Peyer's patch (tissue), 4 donors: Measurements from ENCODE around the gene CYP4Z1. TPM values are rescaled to one million over a fixed set of nuclear protein-coding genes. Genes with fewer than 3 reads are reported as not detected.
A peak's percentile ranks its signal among the peaks of the same experiment; 100 is the strongest.
"Not testable (repeated sequence)": the region's sequence is repeated elsewhere in the genome, so short reads cannot be mapped to it uniquely, and the experiment has no call there.

Experiments
- DNase-seq, 3 donors: peaks; one replicate each; pipeline ENCODE4 v3.0.0-alpha.2; 2017 to 2019
- H3K27ac ChIP-seq, 4 donors: fragments of 200-600 bp; sonication (generic); one replicate each; pipeline ENCODE4 v1.5.1; 2016 to 2019
- H3K27me3 ChIP-seq, 2 donors: fragments of 200-600 bp; sonication (generic); one replicate each; pipeline ENCODE4 v1.5.1; 2019
- H3K36me3 ChIP-seq, 3 donors: fragments of 200-600 bp; sonication (generic); one replicate each; pipeline ENCODE4 v1.5.1; 2016 to 2019
- H3K4me1 ChIP-seq, 4 donors: fragments of 200-600 bp; sonication (generic); one replicate each; pipeline ENCODE4 v1.5.1; 2016 to 2019
- H3K4me3 ChIP-seq, 4 donors: fragments of 200-600 bp; sonication (generic); 1 replicate in 3 of 4; 2 replicates in 1 of 4; pipeline ENCODE4 v1.5.1; 2016 to 2019; ENCODE audit warnings: mild to moderate bottlenecking in 1 of 4
- H3K9me3 ChIP-seq, 4 donors: fragments of 200-600 bp; sonication (generic); one replicate each; pipeline ENCODE4 v1.5.1; 2016 to 2019; ENCODE audit warnings: mild to moderate bottlenecking in 1 of 4
- CTCF ChIP-seq, 6 experiments: fragments of 450-650 bp in 4 of 6; fragments of 200-600 bp in 2 of 6; sonication (generic) in 1 of 6; IDR thresholded peaks; one replicate each; pipeline ENCODE4 v1.5.1; 2017 to 2019; ENCODE audit warnings: antibody characterized with exemption in 6 of 6, mild to moderate bottlenecking in 3 of 6, moderate library complexity in 1 of 6
- POLR2A ChIP-seq, 2 donors: fragments of 450-650 bp; IDR thresholded peaks; one replicate each; pipeline ENCODE4 v1.5.1; 2017; ENCODE audit warnings: antibody characterized with exemption in 2 of 2, mild to moderate bottlenecking in 2 of 2, moderate library complexity in 2 of 2
- total RNA-seq, 4 donors: library from RNA; depleted of rRNA; stranded (reverse); fragments of >200 nt; gene quantifications; one replicate each; pipeline ENCODE4 v1.1.0, GENCODE V29; 2016

CYP4Z1 gene
- total RNA-seq, 4 donors from 2014 or later: 0.94 to 3.3 TPM; not detected in 2

DNA sequence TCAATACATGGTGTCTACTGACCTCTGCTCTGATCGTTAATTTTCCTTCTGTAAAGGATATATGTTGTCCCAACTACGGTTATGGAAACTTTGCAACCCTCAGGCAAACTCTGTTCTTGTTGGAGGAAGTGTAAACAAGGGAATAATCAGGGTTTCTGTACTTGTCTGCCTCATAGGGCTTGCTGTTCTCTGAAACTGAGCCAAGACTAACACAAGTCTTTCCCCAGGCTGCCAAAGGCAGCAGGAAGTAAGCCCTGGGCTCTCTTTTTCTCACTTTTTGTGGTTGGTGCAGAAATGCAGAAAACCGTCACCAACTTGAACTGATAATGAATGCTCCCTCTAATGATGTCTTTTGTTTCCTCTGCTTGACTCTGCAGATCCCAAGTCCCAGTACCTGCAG, 36.0 kb upstream of the CYP4Z1 start:
- no peaks in the 10 kb centered on the region for H3K36me3 ChIP-seq

DNA sequence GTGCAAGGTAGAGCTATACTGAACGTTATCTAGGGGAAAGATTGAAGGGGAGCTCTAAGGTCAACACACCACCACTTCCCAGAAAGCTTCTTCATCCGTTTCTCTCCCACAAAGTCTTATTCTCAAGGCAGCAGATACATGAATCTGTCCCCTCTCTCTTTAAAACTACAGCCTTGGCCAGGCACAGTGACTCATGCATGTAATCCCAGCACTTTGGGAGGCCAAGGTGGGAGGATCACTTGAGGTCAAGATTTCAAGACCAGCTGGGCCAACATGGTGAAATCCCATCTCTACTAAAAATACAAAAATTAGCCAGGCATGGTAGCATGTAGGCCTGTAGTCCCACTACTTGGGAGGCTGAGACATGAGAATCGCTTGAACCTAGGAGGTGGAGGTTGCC, 35.4 kb upstream of the CYP4Z1 start:
- no peaks in the 10 kb centered on the region for H3K36me3 ChIP-seq
- H3K27ac ChIP-seq: no peak overlapping the region
- no peaks in the 10 kb centered on the region for H3K9me3 ChIP-seq
- DNase-seq: no peak
- no peaks in the 10 kb centered on the region for H3K27me3 ChIP-seq
- H3K4me1 ChIP-seq: no peaks in the 10 kb centered on the region
- H3K4me3 ChIP-seq: no peak overlapping the region
- TF ChIP-seq POLR2A (IDR thresholded peaks at IDR 0.05) (no peak), CTCF (IDR thresholded peaks at IDR 0.05) (no peak)

More for the DNA sequence above, 36.0 kb upstream of the CYP4Z1 start:
- TF ChIP-seq POLR2A (IDR thresholded peaks at IDR 0.05) (no peak), CTCF (IDR thresholded peaks at IDR 0.05) (no peak)
- Histone ChIP-seq H3K27ac (no peak overlapping the region), H3K27me3 (no peaks in the 10 kb centered on the region), H3K4me3 (no peak overlapping the region), H3K4me1 (no peaks in the 10 kb centered on the region), H3K9me3 (no peaks in the 10 kb centered on the region)
- DNase-seq: no peak

DNA sequence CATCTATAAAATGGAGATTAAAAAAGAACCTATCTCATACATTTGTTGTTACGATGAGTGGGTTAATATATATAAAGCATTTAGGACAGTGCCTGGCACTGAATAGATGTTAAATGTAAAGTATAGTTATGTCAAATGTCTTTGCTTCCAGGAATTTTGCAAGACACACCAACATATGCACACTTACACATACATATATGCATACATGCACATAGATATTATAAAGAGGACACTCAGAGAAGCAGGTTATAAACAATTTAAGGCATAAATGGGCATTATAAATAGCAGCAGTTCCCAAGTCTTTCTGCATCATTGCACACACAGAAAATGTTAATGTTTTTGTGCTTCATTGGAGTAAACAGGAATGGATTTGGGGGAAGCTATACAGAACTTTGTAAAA, 30.3 kb upstream of the CYP4Z1 start:
- Histone ChIP-seq H3K4me1 (no peaks in the 10 kb centered on the region), H3K27ac (no peak overlapping the region), H3K9me3 (no peaks in the 10 kb centered on the region), H3K4me3 (no peak overlapping the region), H3K36me3 (no peaks in the 10 kb centered on the region), H3K27me3 (no peaks in the 10 kb centered on the region)
- DNase-seq: no peak
- no peak for TF ChIP-seq CTCF (IDR thresholded peaks at IDR 0.05)
- TF ChIP-seq POLR2A (IDR thresholded peaks at IDR 0.05): no peak

DNA sequence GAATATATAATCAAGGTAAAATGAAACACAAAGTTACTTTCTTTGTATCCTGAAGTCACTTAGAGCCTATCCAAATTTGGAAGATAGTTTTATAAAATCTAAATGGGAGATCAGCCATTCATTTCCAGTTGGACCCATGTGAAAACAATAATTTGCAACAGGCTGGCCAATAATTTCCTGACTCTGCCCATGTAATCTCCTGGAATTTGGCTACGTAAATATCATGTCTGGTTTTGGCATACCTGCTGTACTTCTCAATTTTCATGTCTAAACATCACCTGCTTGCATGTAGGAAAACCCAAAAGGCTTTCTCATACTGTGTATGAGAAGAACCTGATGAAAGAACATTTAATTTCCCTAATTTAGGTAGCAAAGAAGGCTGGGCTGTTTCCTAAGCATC, 7.7 kb upstream of the CYP4Z1 start:
- Histone ChIP-seq H3K4me3 (no peak overlapping the region), H3K27ac (no peak overlapping the region), H3K36me3 (no peaks in the 10 kb centered on the region), H3K4me1 (no peaks in the 10 kb centered on the region), H3K27me3 (no peaks in the 10 kb centered on the region), H3K9me3 (no peaks in the 10 kb centered on the region)
- no peak for DNase-seq
- TF ChIP-seq CTCF (IDR thresholded peaks at IDR 0.05) (no peak), POLR2A (IDR thresholded peaks at IDR 0.05) (no peak)

DNA sequence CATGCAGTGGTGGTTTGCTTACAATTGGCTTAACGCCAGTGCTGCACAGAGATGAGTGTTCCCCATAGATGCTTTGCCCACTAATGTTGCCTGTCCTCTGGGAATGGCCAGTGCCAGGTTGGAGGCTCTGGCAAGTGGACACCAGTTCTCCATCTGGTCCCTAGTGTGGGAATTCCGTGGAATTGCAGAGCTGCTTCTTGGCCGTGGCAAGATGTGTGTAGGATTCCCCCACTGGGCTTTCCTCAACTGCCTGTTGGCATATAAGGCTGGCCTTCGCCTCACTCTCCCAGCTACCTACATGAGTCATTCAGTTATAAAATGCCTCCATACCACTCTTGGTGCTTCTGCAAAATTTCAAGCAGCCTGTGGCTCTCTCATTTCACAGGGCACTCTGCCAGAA, 2.0 kb downstream of the CYP4Z1 start:
- not testable (repeated sequence) for H3K27me3 ChIP-seq, H3K9me3 ChIP-seq, H3K27ac ChIP-seq, H3K36me3 ChIP-seq, H3K4me3 ChIP-seq, H3K4me1 ChIP-seq, DNase-seq

DNA sequence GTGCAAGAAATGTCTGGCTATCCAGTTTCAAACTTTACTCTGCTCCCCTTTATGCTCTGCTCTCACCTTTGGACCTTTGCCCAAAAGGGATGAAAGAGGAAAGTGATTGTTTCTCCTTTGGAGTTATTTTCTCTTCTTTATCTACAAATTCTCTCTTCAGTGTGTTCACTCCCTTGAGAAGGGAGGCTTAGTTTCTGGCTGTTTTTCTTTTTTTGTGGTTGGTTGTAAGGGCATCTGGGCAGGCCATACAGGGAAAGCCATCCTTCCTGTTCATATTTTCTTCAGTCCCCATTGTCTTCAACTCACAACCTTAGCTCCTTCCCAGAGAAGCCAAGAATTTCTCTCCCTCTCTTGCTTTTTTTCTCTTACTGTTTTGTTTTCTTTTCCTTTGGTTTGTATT, 2.5 kb downstream of the CYP4Z1 start:
- H3K36me3 ChIP-seq, H3K4me1 ChIP-seq, H3K27me3 ChIP-seq, H3K4me3 ChIP-seq, H3K9me3 ChIP-seq, DNase-seq, H3K27ac ChIP-seq: not testable (repeated sequence)

- not testable (repeated sequence) for H3K36me3 ChIP-seq, H3K27me3 ChIP-seq, H3K4me3 ChIP-seq, H3K4me1 ChIP-seq, H3K9me3 ChIP-seq, H3K27ac ChIP-seq
- TF ChIP-seq CTCF (IDR thresholded peaks at IDR 0.05): peak in 4 of 6 experiments; percentile 44 to 60 (median 55)
- peak in 1 of 3 donors; percentile 54 for DNase-seq
These were observed 22.3 kb downstream of the CYP4Z1 start for GRCh38 chr1:47089356-47089755.

DNA sequence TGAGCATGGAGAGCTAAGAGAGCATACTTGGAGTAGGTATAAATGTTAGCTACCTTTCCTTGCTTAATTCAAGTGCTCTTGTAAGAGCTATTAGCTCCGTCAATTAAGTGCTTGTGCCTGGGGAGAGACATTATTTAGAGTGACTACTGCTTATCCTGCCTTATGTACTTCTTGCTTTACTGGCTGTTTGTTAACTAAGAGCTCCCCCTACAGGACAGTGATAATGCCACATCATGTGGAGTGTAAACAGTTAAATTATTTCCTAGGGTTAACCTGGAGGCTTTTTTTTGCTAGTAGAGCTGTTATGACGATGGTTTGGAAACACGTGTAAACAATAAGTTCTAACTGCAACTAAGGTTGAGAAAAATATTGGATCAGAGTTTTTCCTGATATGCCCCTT, 24.4 kb downstream of the CYP4Z1 start:
- DNase-seq, H3K36me3 ChIP-seq, H3K4me3 ChIP-seq, H3K27me3 ChIP-seq, H3K27ac ChIP-seq, H3K9me3 ChIP-seq, H3K4me1 ChIP-seq: not testable (repeated sequence)
